ENCODE results near the gene ANKFY1.

The ANKFY1 gene

DNA sequence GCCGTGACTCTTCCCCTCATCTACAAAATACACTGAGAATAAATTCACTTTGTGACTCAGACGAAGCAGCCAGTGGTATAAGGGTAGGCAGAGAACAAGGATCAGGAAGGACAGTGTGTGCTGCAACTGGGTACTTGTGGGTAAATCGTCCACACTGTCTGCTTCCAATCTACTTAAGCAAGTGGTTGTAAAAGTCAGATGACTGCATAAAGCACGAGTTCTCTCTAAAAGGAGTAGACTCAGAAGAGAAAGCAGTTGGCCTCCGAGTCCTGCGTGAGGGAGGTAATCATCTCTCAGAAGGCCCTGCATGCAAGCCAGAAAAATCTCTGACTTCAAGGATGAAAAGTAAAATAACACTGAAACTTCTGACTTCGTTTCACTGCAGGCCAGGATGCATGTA lies 43.1 kb downstream of the ANKFY1 start:
- Histone ChIP-seq H3K4me1 (ENCODE audit: control insufficient read depth, insufficient read depth, low read length, poor library complexity, severe bottlenecking) (no peaks in the 10 kb centered on the region), H3K27ac (ENCODE audit: insufficient read depth, low read length, poor library complexity, severe bottlenecking) (no peak overlapping the region), H3K36me3 (ENCODE audit: control insufficient read depth, insufficient read depth, low read length) (peaks cover 34% of the 10 kb centered on the region), H3K9me3 (ENCODE audit: control insufficient read depth, low read length) (no peaks in the 10 kb centered on the region), H3K27me3 (replicated peaks; ENCODE audit: control insufficient read depth, insufficient read depth, low read length, poor library complexity, severe bottlenecking) (no peaks in the 10 kb centered on the region), H3K4me3 (ENCODE audit: insufficient read depth, low read depth, low read length, poor library complexity, severe bottlenecking) (no peak overlapping the region)
- DNase-seq, result no peak

GRCh38 chr17:4219241-4219640 lies 44.5 kb downstream of the ANKFY1 start:
- no peaks in the 10 kb centered on the region for H3K9me3 ChIP-seq (ENCODE audit: control insufficient read depth, low read length)
- H3K4me3 ChIP-seq (ENCODE audit: insufficient read depth, low read depth, low read length, poor library complexity, severe bottlenecking), result no peak overlapping the region
- no peaks in the 10 kb centered on the region for H3K27me3 ChIP-seq (replicated peaks; ENCODE audit: control insufficient read depth, insufficient read depth, low read length, poor library complexity, severe bottlenecking)
- DNase-seq, result no peak
- H3K4me1 ChIP-seq (ENCODE audit: control insufficient read depth, insufficient read depth, low read length, poor library complexity, severe bottlenecking), result no peaks in the 10 kb centered on the region
- H3K36me3 ChIP-seq (ENCODE audit: control insufficient read depth, insufficient read depth, low read length), result peaks cover 34% of the 10 kb centered on the region
- H3K27ac ChIP-seq (ENCODE audit: insufficient read depth, low read length, poor library complexity, severe bottlenecking), result no peak overlapping the region

DNA sequence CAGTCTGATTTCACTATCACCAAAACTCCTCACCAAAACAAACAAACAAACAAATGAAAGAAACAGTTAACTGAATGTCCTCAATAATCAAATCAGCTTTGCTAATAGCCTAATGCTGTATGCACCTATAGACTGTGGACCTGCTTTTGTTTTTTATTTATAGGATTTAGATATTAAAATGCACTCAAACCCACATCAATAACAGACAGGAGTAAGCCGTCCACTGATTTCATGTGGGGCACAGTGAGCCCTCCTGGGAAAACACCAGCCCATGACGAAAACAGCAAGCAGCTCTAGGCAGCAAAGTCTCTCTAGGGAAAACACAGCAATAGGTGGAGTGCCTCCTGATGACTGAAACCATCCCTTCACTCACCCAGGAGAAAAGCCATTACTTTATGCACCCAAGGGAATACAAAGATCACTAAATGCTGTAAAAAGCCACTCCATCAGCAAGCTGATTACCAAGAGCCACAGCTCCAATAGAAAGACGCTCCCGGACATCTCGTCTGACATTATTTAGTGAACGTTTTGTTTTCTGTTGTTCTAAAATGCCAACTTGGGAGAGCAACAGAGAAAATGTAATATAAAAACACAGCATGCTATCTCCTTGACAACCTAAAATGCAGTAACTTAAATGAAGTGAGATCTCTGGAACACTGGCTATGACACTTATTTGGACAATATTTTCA lies 47.8 kb downstream of the ANKFY1 start:
- Histone ChIP-seq H3K4me3 (ENCODE audit: insufficient read depth, low read depth, low read length, poor library complexity, severe bottlenecking) (no peak overlapping the region), H3K27me3 (replicated peaks; ENCODE audit: control insufficient read depth, insufficient read depth, low read length, poor library complexity, severe bottlenecking) (no peaks in the 10 kb centered on the region), H3K27ac (ENCODE audit: insufficient read depth, low read length, poor library complexity, severe bottlenecking) (no peak overlapping the region), H3K36me3 (ENCODE audit: control insufficient read depth, insufficient read depth, low read length) (peaks cover 25% of the 10 kb centered on the region), H3K9me3 (ENCODE audit: control insufficient read depth, low read length) (no peaks in the 10 kb centered on the region), H3K4me1 (ENCODE audit: control insufficient read depth, insufficient read depth, low read length, poor library complexity, severe bottlenecking) (no peaks in the 10 kb centered on the region)
- DNase-seq, result no peak

- H3K4me1 ChIP-seq (ENCODE audit: control insufficient read depth, insufficient read depth, low read length, poor library complexity, severe bottlenecking), result no peaks in the 10 kb centered on the region
- H3K9me3 ChIP-seq (ENCODE audit: control insufficient read depth, low read length), result no peaks in the 10 kb centered on the region
- H3K27me3 ChIP-seq (replicated peaks; ENCODE audit: control insufficient read depth, insufficient read depth, low read length, poor library complexity, severe bottlenecking), result no peaks in the 10 kb centered on the region
- H3K4me3 ChIP-seq (ENCODE audit: insufficient read depth, low read depth, low read length, poor library complexity, severe bottlenecking), result no peak overlapping the region
- H3K27ac ChIP-seq (ENCODE audit: insufficient read depth, low read length, poor library complexity, severe bottlenecking), result no peak overlapping the region
- peaks cover 29% of the 10 kb centered on the region for H3K36me3 ChIP-seq (ENCODE audit: control insufficient read depth, insufficient read depth, low read length)
- no peak for DNase-seq
These were observed 49.6 kb downstream of the ANKFY1 start for GRCh38 chr17:4214157-4214556.

- Histone ChIP-seq H3K27ac (ENCODE audit: insufficient read depth, low read length, poor library complexity, severe bottlenecking) (no peak overlapping the region), H3K9me3 (ENCODE audit: control insufficient read depth, low read length) (no peaks in the 10 kb centered on the region), H3K4me3 (ENCODE audit: insufficient read depth, low read depth, low read length, poor library complexity, severe bottlenecking) (no peak overlapping the region), H3K27me3 (replicated peaks; ENCODE audit: control insufficient read depth, insufficient read depth, low read length, poor library complexity, severe bottlenecking) (no peaks in the 10 kb centered on the region), H3K4me1 (ENCODE audit: control insufficient read depth, insufficient read depth, low read length, poor library complexity, severe bottlenecking) (peaks cover 5% of the 10 kb centered on the region), H3K36me3 (ENCODE audit: control insufficient read depth, insufficient read depth, low read length) (peaks cover 40% of the 10 kb centered on the region)
- DNase-seq, result no peak
These were observed 54.2 kb downstream of the ANKFY1 start for GRCh38 chr17:4209611-4210010.

DNA sequence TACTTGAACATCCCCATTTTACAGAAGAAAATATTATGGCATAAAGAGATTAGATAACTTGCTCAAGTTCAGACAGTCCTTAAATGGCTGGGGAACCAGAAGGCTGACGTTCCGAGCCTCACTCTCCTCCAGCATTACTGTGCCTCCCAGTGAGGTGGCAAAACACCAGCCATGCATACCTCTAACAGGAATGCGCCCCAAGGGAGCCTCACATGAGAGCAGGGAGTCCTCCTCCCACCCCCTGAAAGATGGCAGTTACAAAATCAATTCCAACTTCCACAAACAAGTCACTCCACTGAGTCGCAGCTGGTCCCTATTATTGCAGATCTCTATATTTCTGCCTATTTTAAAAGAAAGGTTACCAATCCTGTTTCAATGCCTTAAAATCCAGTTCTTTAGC lies 55.5 kb downstream of the ANKFY1 start:
- peaks cover 5% of the 10 kb centered on the region for H3K4me1 ChIP-seq (ENCODE audit: control insufficient read depth, insufficient read depth, low read length, poor library complexity, severe bottlenecking)
- H3K9me3 ChIP-seq (ENCODE audit: control insufficient read depth, low read length), result no peaks in the 10 kb centered on the region
- no peak overlapping the region for H3K27ac ChIP-seq (ENCODE audit: insufficient read depth, low read length, poor library complexity, severe bottlenecking)
- no peak overlapping the region for H3K4me3 ChIP-seq (ENCODE audit: insufficient read depth, low read depth, low read length, poor library complexity, severe bottlenecking)
- no peak for DNase-seq
- H3K27me3 ChIP-seq (replicated peaks; ENCODE audit: control insufficient read depth, insufficient read depth, low read length, poor library complexity, severe bottlenecking), result no peaks in the 10 kb centered on the region
- peaks cover 43% of the 10 kb centered on the region for H3K36me3 ChIP-seq (ENCODE audit: control insufficient read depth, insufficient read depth, low read length)

DNA sequence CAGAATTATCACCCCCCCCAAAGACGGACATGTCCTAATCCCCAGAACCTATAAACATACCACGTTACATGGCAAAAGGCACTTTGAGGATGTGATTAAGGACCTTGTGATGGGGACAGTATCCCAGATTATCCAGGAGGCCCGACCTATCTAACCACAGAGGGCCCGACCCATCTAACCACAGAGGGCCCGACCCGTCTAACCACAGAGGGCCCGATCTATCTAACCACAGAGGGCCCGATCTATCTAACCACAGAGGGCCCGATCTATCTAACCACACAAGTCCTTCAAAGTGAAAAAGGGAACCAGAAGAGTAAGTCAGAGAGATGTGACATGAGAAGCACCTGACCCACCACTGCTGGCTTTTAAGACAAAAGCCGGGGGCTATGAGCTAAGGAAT lies 56.8 kb downstream of the ANKFY1 start:
- H3K9me3 ChIP-seq (ENCODE audit: control insufficient read depth, low read length), result no peaks in the 10 kb centered on the region
- peaks cover 5% of the 10 kb centered on the region for H3K4me1 ChIP-seq (ENCODE audit: control insufficient read depth, insufficient read depth, low read length, poor library complexity, severe bottlenecking)
- no peaks in the 10 kb centered on the region for H3K27me3 ChIP-seq (replicated peaks; ENCODE audit: control insufficient read depth, insufficient read depth, low read length, poor library complexity, severe bottlenecking)
- no peak overlapping the region for H3K27ac ChIP-seq (ENCODE audit: insufficient read depth, low read length, poor library complexity, severe bottlenecking)
- DNase-seq, result no peak
- no peak overlapping the region for H3K4me3 ChIP-seq (ENCODE audit: insufficient read depth, low read depth, low read length, poor library complexity, severe bottlenecking)
- H3K36me3 ChIP-seq (ENCODE audit: control insufficient read depth, insufficient read depth, low read length), result peaks cover 43% of the 10 kb centered on the region

DNA sequence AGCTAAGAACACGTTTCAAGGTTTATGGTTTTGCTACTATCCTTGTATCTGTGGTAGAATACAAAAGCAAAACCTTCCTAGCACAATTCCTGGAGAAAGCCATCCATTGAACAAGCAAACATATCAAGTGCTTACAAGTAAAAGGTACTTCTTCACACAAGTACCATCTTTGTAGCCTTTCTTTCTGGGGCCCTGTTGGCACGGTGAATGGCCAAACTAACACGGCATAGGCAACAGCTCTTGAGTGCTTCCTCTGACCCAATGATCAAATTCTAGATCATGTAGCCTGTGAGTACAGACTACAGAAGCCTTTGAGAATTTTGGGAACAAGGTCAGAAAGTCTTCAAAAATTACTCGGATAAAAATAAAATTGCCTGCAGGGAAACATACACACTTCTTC lies 57.9 kb downstream of the ANKFY1 start:
- no peak overlapping the region for H3K27ac ChIP-seq (ENCODE audit: insufficient read depth, low read length, poor library complexity, severe bottlenecking)

DNA sequence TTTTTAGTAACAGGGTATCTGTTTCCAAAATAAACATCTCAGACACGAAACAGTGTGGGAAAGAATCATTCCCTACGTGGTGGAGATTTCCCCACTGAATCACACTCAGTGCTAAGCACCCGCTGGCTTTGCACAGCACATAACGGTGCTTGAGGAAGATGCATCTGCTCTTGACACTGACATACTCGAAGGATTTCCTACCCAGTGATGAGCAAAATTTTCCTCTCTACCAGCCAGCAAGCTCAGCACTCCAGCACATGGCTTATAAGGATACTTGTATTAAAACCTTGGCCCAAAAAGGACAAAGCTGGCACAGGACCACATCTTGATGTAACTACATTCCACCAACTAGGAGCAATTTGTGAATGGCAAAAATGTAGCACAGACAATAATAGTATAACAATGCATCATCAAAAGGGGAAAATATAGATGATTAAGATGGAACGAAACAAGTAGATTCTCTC lies 59.0 kb downstream of the ANKFY1 start:
- Histone ChIP-seq H3K36me3 (ENCODE audit: control insufficient read depth, insufficient read depth, low read length) (peaks cover 40% of the 10 kb centered on the region), H3K9me3 (ENCODE audit: control insufficient read depth, low read length) (no peaks in the 10 kb centered on the region), H3K27ac (ENCODE audit: insufficient read depth, low read length, poor library complexity, severe bottlenecking) (no peak overlapping the region), H3K4me3 (ENCODE audit: insufficient read depth, low read depth, low read length, poor library complexity, severe bottlenecking) (no peak overlapping the region), H3K4me1 (ENCODE audit: control insufficient read depth, insufficient read depth, low read length, poor library complexity, severe bottlenecking) (peaks cover 5% of the 10 kb centered on the region), H3K27me3 (replicated peaks; ENCODE audit: control insufficient read depth, insufficient read depth, low read length, poor library complexity, severe bottlenecking) (no peaks in the 10 kb centered on the region)
- no peak for DNase-seq

More for the DNA sequence above, 57.9 kb downstream of the ANKFY1 start:
- peaks cover 43% of the 10 kb centered on the region for H3K36me3 ChIP-seq (ENCODE audit: control insufficient read depth, insufficient read depth, low read length)
- H3K4me3 ChIP-seq (ENCODE audit: insufficient read depth, low read depth, low read length, poor library complexity, severe bottlenecking), result no peak overlapping the region
- H3K4me1 ChIP-seq (ENCODE audit: control insufficient read depth, insufficient read depth, low read length, poor library complexity, severe bottlenecking), result peaks cover 5% of the 10 kb centered on the region
- no peak for DNase-seq
- no peaks in the 10 kb centered on the region for H3K27me3 ChIP-seq (replicated peaks; ENCODE audit: control insufficient read depth, insufficient read depth, low read length, poor library complexity, severe bottlenecking)
- no peaks in the 10 kb centered on the region for H3K9me3 ChIP-seq (ENCODE audit: control insufficient read depth, low read length)

DNA sequence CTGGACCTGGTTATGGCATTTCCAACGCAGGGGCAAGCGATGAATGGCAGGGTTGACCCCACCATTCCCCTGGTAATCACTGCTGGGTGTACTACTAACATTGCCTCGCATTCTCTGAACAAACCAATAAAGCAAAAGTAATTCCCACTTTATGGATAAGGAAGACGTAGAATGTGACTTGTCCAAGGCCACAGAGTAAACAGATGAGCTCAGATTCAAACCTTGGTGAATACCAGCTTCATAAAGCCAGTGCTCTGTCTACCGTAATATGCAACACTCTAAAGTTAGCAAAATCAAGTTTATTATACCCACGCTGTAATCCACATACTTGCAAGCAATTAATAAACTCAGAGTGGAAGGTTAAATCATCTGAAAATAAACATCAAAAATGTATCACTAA lies 59.6 kb downstream of the ANKFY1 start:
- no peak overlapping the region for H3K27ac ChIP-seq (ENCODE audit: insufficient read depth, low read length, poor library complexity, severe bottlenecking)
- no peak overlapping the region for H3K4me3 ChIP-seq (ENCODE audit: insufficient read depth, low read depth, low read length, poor library complexity, severe bottlenecking)
- H3K9me3 ChIP-seq (ENCODE audit: control insufficient read depth, low read length), result no peaks in the 10 kb centered on the region
- peaks cover 35% of the 10 kb centered on the region for H3K36me3 ChIP-seq (ENCODE audit: control insufficient read depth, insufficient read depth, low read length)
- no peak for DNase-seq
- H3K4me1 ChIP-seq (ENCODE audit: control insufficient read depth, insufficient read depth, low read length, poor library complexity, severe bottlenecking), result peaks cover 5% of the 10 kb centered on the region
- no peaks in the 10 kb centered on the region for H3K27me3 ChIP-seq (replicated peaks; ENCODE audit: control insufficient read depth, insufficient read depth, low read length, poor library complexity, severe bottlenecking)
